Measurements from ENCODE around the gene CCDC183.
"Not testable (repeated sequence)": the region's sequence is repeated elsewhere in the genome, so short reads cannot be mapped to it uniquely, and the experiment has no call there.

The CCDC183 gene

DNA sequence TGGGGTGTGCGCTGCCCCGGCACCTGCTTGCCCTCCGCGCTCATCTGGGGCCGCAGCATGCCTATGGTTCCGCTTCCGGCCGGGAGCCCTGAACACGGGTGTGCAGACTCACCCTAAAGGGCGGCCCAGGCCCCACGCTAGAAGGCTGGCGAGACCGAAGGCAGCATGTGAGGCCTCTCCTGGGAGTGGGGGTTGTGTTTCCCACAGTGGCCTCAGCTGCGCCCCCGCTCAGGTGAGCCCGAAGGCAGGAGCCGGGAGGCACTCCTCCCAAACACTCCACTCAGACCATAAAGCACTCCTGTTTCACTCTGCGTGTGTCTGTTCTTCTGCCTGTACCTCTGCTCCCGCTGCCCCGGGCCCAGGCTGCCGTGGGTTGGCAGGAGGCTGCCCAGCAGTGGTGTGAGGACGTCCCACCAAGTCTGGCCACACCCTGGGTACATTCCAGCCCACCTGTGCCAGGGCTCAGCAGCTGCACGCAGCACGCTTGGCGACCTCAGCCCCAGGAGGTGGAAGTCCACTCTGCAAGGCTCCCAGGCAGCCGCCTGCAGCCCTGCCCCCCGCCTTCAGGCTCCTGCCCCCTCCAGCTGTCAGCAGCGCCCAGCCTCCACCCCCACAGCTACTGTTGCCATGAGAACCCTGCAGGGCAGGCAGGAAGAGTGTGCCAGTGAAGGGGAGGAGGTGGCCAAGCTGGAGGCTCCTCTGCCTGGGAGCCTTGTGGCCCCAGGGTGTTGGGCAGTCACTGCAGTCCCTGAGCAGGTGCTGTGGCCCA, 44.9 kb downstream of the CCDC183 start:
- Histone ChIP-seq H3K36me3 (ENCODE audit: insufficient read depth, low read length) (no peaks in the 10 kb centered on the region), H3K27me3 (ENCODE audit: insufficient read depth, low read length, poor library complexity, severe bottlenecking) (no peaks in the 10 kb centered on the region), H3K79me2 (ENCODE audit: insufficient read depth, low read length) (no peaks in the 10 kb centered on the region), H3K9me3 (ENCODE audit: insufficient read depth, low read depth, low read length) (no peaks in the 10 kb centered on the region), H3K4me3 (ENCODE audit: low read length, poor library complexity, severe bottlenecking) (no peak overlapping the region), H3K9ac (ENCODE audit: low read depth, low read length, poor library complexity, severe bottlenecking) (no peak overlapping the region), H3F3A (ENCODE audit: low read depth) (no peaks in the 10 kb centered on the region), H4K20me1 (ENCODE audit: insufficient read depth, low read length, poor library complexity, severe bottlenecking) (peaks cover 4% of the 10 kb centered on the region), H3K4me1 (ENCODE audit: insufficient read depth, low read length, poor library complexity, severe bottlenecking) (peaks cover 8% of the 10 kb centered on the region), H3K4me2 (ENCODE audit: low read depth, low read length, poor library complexity, severe bottlenecking) (no peak overlapping the region), H3K9me2 (replicated peaks; ENCODE audit: low read depth, low read length) (no peaks in the 10 kb centered on the region), H2AFZ (ENCODE audit: low read length) (no peak overlapping the region)
- TF ChIP-seq, protein P1, sequence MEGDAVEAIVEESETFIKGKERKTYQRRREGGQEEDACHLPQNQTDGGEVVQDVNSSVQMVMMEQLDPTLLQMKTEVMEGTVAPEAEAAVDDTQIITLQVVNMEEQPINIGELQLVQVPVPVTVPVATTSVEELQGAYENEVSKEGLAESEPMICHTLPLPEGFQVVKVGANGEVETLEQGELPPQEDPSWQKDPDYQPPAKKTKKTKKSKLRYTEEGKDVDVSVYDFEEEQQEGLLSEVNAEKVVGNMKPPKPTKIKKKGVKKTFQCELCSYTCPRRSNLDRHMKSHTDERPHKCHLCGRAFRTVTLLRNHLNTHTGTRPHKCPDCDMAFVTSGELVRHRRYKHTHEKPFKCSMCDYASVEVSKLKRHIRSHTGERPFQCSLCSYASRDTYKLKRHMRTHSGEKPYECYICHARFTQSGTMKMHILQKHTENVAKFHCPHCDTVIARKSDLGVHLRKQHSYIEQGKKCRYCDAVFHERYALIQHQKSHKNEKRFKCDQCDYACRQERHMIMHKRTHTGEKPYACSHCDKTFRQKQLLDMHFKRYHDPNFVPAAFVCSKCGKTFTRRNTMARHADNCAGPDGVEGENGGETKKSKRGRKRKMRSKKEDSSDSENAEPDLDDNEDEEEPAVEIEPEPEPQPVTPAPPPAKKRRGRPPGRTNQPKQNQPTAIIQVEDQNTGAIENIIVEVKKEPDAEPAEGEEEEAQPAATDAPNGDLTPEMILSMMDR (conservative IDR thresholded peaks at IDR 0.05; ENCODE audit: low read length), result no peak
- no peak for TF ChIP-seq EZH2phosphoT487 (IDR thresholded peaks at IDR 0.05; ENCODE audit: borderline replicate concordance)

DNA sequence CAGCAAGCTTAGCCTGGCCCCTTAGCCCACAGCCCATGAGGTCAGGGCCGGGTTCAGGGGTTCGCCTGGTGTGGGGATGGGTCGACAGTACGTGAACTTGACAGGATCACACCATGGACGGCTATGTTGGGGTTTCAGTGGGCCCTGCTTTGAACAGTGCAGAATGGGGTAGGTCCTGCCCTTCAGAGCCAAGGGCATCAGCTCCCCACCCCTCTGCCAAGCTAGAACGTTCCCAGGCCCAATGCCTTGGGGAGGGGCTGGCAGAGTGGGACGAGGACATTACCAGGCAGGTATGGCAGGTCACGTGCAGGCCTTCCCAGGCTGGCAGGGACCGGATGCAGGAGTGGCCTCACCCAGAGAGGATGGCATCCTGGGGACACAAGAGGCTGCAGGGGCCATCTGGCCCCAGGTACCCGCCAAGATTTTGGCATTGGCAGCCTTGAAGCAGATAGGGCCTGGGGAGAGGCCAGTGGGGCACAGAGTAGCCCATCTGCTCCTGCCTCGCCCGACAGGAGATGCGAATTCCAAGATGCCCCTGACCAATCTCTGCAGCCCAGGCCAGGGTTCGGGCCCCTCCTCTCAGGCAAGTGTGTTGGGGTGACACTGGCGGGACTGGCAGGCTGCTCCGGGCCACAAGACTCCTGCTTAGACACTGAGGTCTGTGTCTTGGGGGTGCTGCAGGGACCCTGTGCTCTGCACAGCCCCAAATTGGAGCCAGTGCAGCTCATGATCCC, 45.7 kb downstream of the CCDC183 start:
- H3K4me3 ChIP-seq (ENCODE audit: low read length, poor library complexity, severe bottlenecking), result peak overlapping the region; percentile 76

DNA sequence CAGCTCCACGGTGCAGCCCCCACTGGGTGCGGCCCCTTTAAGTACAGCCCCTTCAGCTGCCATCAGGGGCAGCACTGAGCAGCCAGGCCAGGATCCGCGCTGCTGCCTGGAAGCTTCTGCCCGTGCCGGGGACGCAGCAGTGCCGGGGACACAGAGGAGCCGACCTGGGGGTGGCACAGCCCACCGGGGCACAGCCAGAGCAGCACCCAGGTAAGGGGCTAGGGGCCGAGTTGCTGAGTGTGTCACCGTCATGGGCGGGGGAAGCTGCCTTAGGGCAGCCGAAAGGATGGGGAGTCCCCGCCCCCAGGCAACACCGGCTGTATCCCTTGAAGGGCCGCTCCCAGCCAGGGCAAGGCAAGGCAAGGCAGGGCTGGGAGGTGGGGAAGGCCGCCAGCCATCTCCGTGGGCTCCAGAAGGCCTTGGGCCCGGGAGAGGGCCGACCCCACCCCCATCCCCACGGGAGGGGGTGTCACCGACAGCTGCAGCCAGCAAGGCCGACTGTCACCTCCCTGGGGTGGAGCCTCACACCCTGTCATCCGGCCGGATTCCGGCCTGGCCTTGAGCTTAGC, 46.3 kb downstream of the CCDC183 start, which contains the start of gene AJM1:
TSS of gene AJM1 (plus strand) at position 99 of the 569 bp plus-strand sequence. CDS start 1,937 bp downstream, outside the sequence.
- peak within 1 kb of the TSS; percentile 76 for H3K4me3 ChIP-seq (ENCODE audit: low read length, poor library complexity, severe bottlenecking)
- not testable (repeated sequence) for H4K20me1 ChIP-seq (ENCODE audit: insufficient read depth, low read length, poor library complexity, severe bottlenecking)

More for the DNA sequence above, 45.7 kb downstream of the CCDC183 start:
- H3K9me3 ChIP-seq (ENCODE audit: insufficient read depth, low read depth, low read length); H3K79me2 ChIP-seq (ENCODE audit: insufficient read depth, low read length); H3K9me2 ChIP-seq (replicated peaks; ENCODE audit: low read depth, low read length); H3K36me3 ChIP-seq (ENCODE audit: insufficient read depth, low read length); H3K4me1 ChIP-seq (ENCODE audit: insufficient read depth, low read length, poor library complexity, severe bottlenecking); H3K27me3 ChIP-seq (ENCODE audit: insufficient read depth, low read length, poor library complexity, severe bottlenecking); H4K20me1 ChIP-seq (ENCODE audit: insufficient read depth, low read length, poor library complexity, severe bottlenecking); H3K9ac ChIP-seq (ENCODE audit: low read depth, low read length, poor library complexity, severe bottlenecking); H3F3A ChIP-seq (ENCODE audit: low read depth); H2AFZ ChIP-seq (ENCODE audit: low read length): not testable (repeated sequence)
- peak overlapping the region; percentile 82 for H3K4me2 ChIP-seq (ENCODE audit: low read depth, low read length, poor library complexity, severe bottlenecking)

DNA sequence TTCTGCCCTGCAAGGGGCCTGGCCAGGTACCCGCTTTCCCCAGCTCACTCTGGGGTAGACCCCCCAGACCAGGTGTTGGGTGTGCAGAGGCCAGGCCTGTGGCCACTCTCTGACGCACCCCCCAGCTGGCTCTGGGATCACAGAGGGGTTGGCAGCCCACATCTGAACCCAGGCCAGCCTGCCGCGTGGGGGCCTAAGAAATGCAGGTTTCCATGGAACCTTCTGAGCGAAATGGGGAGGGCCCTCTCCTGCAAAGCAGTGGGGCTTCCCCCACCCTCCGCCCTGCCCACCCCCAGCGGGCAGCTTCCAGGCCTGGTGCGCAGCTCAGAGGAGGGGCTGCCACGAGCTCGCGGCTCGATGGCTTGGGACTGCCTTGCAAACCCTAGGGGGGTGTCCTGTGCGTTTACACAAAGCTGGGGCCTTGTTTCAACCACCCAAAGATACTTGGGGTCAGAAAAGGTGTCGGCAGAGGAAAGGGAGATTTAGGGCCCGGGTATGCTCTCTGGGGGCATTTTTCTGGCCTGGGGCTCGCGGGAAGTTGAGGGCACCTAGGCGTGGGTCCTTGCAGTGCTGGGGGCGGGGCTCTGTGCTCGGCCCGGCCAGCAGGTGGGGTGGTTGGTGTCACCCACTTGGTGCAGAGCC, 47.1 kb downstream of the CCDC183 start:
- not testable (repeated sequence) for H3K79me2 ChIP-seq (ENCODE audit: insufficient read depth, low read length); H3K9me3 ChIP-seq (ENCODE audit: insufficient read depth, low read depth, low read length); H3K27me3 ChIP-seq (ENCODE audit: insufficient read depth, low read length, poor library complexity, severe bottlenecking); H3K9me2 ChIP-seq (replicated peaks; ENCODE audit: low read depth, low read length); H2AFZ ChIP-seq (ENCODE audit: low read length); H3K4me3 ChIP-seq (ENCODE audit: low read length, poor library complexity, severe bottlenecking); H3F3A ChIP-seq (ENCODE audit: low read depth); H3K36me3 ChIP-seq (ENCODE audit: insufficient read depth, low read length); H4K20me1 ChIP-seq (ENCODE audit: insufficient read depth, low read length, poor library complexity, severe bottlenecking); H3K9ac ChIP-seq (ENCODE audit: low read depth, low read length, poor library complexity, severe bottlenecking)
- H3K4me2 ChIP-seq (ENCODE audit: low read depth, low read length, poor library complexity, severe bottlenecking), result peak overlapping the region; percentile 37
- peaks cover 11% of the 10 kb centered on the region for H3K4me1 ChIP-seq (ENCODE audit: insufficient read depth, low read length, poor library complexity, severe bottlenecking)

More for the DNA sequence above, 46.3 kb downstream of the CCDC183 start, which contains the start of gene AJM1:
- not testable (repeated sequence) for H3K27me3 ChIP-seq (ENCODE audit: insufficient read depth, low read length, poor library complexity, severe bottlenecking); H3K9ac ChIP-seq (ENCODE audit: low read depth, low read length, poor library complexity, severe bottlenecking); H3K79me2 ChIP-seq (ENCODE audit: insufficient read depth, low read length); H3K4me1 ChIP-seq (ENCODE audit: insufficient read depth, low read length, poor library complexity, severe bottlenecking); H3K9me2 ChIP-seq (replicated peaks; ENCODE audit: low read depth, low read length); H2AFZ ChIP-seq (ENCODE audit: low read length); H3K36me3 ChIP-seq (ENCODE audit: insufficient read depth, low read length); H3K9me3 ChIP-seq (ENCODE audit: insufficient read depth, low read depth, low read length); H3F3A ChIP-seq (ENCODE audit: low read depth)
- TF ChIP-seq, protein P1 (conservative IDR thresholded peaks at IDR 0.05; ENCODE audit: low read length), result peak; percentile 73
- H3K4me2 ChIP-seq (ENCODE audit: low read depth, low read length, poor library complexity, severe bottlenecking), result peak within 1 kb of the TSS; percentile 82
